HEK293 (cell line): ENCODE results near the gene SPRY4.
A peak's percentile ranks its signal among the peaks of the same experiment; 100 is the strongest.

ENCODE experiments used
- GLIS2 ChIP-seq: fragments of 450-650 bp; formaldehyde crosslinking; IDR thresholded peaks from 2 replicates; pipeline ENCODE4 v1.5.1; 2016; ENCODE audit warnings: missing biosample characterization, missing genetic modification characterization
- KLF9 ChIP-seq: fragments of 450-650 bp; formaldehyde crosslinking; IDR thresholded peaks from 2 replicates; pipeline ENCODE4 v1.5.1; 2016; ENCODE audit warnings: missing biosample characterization, missing genetic modification characterization, low read depth
- SP2 ChIP-seq: fragments of 450-650 bp; formaldehyde crosslinking; IDR thresholded peaks from 2 replicates; pipeline ENCODE4 v1.5.1; 2016; ENCODE audit warnings: missing biosample characterization, missing genetic modification characterization
- SP3 ChIP-seq: fragments of 450-650 bp; formaldehyde crosslinking; IDR thresholded peaks from 2 replicates; pipeline ENCODE4 v1.5.1; 2016; ENCODE audit warnings: missing biosample characterization, missing genetic modification characterization
- YY1 ChIP-seq: fragments of 450-650 bp; formaldehyde crosslinking; IDR thresholded peaks from 2 replicates; pipeline ENCODE4 v1.5.1; 2018; ENCODE audit warnings: missing biosample characterization, missing genetic modification characterization
- ZBTB20 ChIP-seq: fragments of 450-650 bp; formaldehyde crosslinking; IDR thresholded peaks from 2 replicates; pipeline ENCODE4 v1.5.1; 2016; ENCODE audit warnings: missing biosample characterization, missing genetic modification characterization
- ZNF10 ChIP-seq: fragments of 450-650 bp; formaldehyde crosslinking; IDR thresholded peaks from 2 replicates; pipeline ENCODE4 v1.5.1; 2017; ENCODE audit warnings: missing biosample characterization, missing genetic modification characterization
- ZNF155 ChIP-seq: fragments of 450-650 bp; formaldehyde crosslinking; IDR thresholded peaks from 2 replicates; pipeline ENCODE4 v1.5.1; 2016; ENCODE audit warnings: missing biosample characterization, missing genetic modification characterization
- ZNF221 ChIP-seq: fragments of 450-650 bp; formaldehyde crosslinking; IDR thresholded peaks from 2 replicates; pipeline ENCODE4 v1.5.1; 2017; ENCODE audit warnings: missing biosample characterization, missing genetic modification characterization, borderline replicate concordance
- ZNF248 ChIP-seq: fragments of 450-650 bp; formaldehyde crosslinking; IDR thresholded peaks from 2 replicates; pipeline ENCODE4 v1.5.1; 2017; ENCODE audit warnings: missing biosample characterization, missing genetic modification characterization
- ZNF274 ChIP-seq, 2 experiments: fragments of 200-500 bp in 1 of 2; fragments of 450-650 bp in 1 of 2; sonication (Bioruptor generic) in 1 of 2; formaldehyde crosslinking in 1 of 2; IDR thresholded peaks; 2 replicates each; pipeline versions ENCODE4 v1.5.1 to v1.6.1; 2014 to 2016; ENCODE audit warnings: borderline replicate concordance in 1 of 2, inconsistent platforms in 1 of 2, low read length in 1 of 2, missing biosample characterization in 1 of 2, missing genetic modification characterization in 1 of 2
- ZNF423 ChIP-seq: fragments of 450-650 bp; formaldehyde crosslinking; IDR thresholded peaks from 2 replicates; pipeline ENCODE4 v1.5.1; 2016; ENCODE audit warnings: missing biosample characterization, missing genetic modification characterization
- ZNF48 ChIP-seq: fragments of 450-650 bp; formaldehyde crosslinking; IDR thresholded peaks from 2 replicates; pipeline ENCODE4 v1.5.1; 2016; ENCODE audit warnings: missing biosample characterization, missing genetic modification characterization
- ZNF555 ChIP-seq: fragments of 450-650 bp; formaldehyde crosslinking; conservative IDR thresholded peaks from 2 replicates; pipeline ENCODE4 v1.5.1; 2017; ENCODE audit warnings: missing biosample characterization, mild to moderate bottlenecking, missing genetic modification characterization, inconsistent platforms
- ZNF623 ChIP-seq: fragments of 450-650 bp; formaldehyde crosslinking; IDR thresholded peaks from 2 replicates; pipeline ENCODE4 v1.5.1; 2016; ENCODE audit warnings: missing biosample characterization, missing genetic modification characterization
- ZNF677 ChIP-seq: fragments of 450-650 bp; IDR thresholded peaks from 2 replicates; pipeline ENCODE4 v1.5.0; 2018; ENCODE audit warnings: missing biosample characterization, mild to moderate bottlenecking, missing genetic modification characterization, moderate library complexity
- ZNF707 ChIP-seq: fragments of 450-650 bp; formaldehyde crosslinking; IDR thresholded peaks from 2 replicates; pipeline ENCODE4 v1.5.1; 2016; ENCODE audit warnings: missing biosample characterization, missing genetic modification characterization
- ZNF792 ChIP-seq: fragments of 450-650 bp; formaldehyde crosslinking; IDR thresholded peaks from 2 replicates; pipeline ENCODE4 v1.5.1; 2016; ENCODE audit warnings: missing biosample characterization, missing genetic modification characterization
- TF ChIP-seq, protein P1 (sequence below): fragments of 450-650 bp; formaldehyde crosslinking; IDR thresholded peaks from 2 replicates; pipeline ENCODE4 v1.5.1; 2016; ENCODE audit warnings: missing biosample characterization, missing genetic modification characterization, borderline replicate concordance
- TF ChIP-seq, protein P2 (sequence below): fragments of 450-650 bp; formaldehyde crosslinking; IDR thresholded peaks from 2 replicates; pipeline ENCODE4 v1.5.1; 2016; ENCODE audit warnings: missing biosample characterization, missing genetic modification characterization, low read depth
- TF ChIP-seq, protein P3 (sequence below): fragments of 450-650 bp; formaldehyde crosslinking; IDR thresholded peaks from 2 replicates; pipeline ENCODE4 v1.5.1; 2016; ENCODE audit warnings: missing biosample characterization, missing genetic modification characterization
- TF ChIP-seq, protein P4 (sequence below): fragments of 450-650 bp; formaldehyde crosslinking; IDR thresholded peaks from 2 replicates; pipeline ENCODE4 v1.5.1; 2016; ENCODE audit warnings: missing biosample characterization, missing genetic modification characterization
- TF ChIP-seq, protein P5 (sequence below): fragments of 450-650 bp; formaldehyde crosslinking; IDR thresholded peaks from 2 replicates; pipeline ENCODE4 v1.5.1; 2016; ENCODE audit warnings: missing biosample characterization, missing genetic modification characterization

Gene SPRY4

DNA sequence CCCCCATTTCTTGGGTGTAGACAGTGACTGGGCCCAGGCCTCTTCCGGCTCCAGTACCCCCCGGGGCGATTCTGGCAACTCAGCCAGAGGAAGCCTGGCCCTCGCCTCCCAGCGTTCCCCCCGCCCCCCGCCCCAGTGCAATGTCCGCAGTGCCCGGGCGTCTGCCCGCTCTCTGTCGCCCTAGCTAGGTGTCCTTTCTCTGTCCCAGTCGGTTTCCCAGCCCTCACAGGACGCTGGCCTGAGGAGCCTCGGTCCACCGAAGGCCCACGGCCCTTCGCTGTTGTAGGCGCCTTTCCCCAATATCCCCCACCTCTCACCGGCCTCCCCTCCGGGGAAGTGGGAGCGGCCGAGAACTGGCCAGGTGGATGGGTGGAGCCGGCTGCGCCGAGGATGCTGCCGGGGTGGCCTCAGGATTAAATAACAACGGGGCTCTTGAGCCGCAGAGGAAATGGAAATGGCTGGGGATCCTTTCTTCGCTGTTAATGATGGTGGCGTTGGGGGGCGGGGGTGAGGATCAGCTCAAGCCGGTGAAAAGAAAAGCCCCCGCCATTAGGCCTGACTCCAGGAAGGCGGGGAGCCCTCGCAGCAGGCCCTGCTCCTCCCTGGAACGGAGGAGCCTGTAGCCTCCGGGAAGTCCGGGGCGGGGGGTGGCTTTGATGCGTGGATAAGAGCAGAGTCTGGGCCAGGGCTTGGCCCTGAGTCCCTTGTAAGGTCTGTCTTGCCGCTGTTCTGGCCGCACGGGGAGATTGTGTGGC lies 1.1 kb upstream of the SPRY4 start (continued):
- TF ChIP-seq, protein P1, sequence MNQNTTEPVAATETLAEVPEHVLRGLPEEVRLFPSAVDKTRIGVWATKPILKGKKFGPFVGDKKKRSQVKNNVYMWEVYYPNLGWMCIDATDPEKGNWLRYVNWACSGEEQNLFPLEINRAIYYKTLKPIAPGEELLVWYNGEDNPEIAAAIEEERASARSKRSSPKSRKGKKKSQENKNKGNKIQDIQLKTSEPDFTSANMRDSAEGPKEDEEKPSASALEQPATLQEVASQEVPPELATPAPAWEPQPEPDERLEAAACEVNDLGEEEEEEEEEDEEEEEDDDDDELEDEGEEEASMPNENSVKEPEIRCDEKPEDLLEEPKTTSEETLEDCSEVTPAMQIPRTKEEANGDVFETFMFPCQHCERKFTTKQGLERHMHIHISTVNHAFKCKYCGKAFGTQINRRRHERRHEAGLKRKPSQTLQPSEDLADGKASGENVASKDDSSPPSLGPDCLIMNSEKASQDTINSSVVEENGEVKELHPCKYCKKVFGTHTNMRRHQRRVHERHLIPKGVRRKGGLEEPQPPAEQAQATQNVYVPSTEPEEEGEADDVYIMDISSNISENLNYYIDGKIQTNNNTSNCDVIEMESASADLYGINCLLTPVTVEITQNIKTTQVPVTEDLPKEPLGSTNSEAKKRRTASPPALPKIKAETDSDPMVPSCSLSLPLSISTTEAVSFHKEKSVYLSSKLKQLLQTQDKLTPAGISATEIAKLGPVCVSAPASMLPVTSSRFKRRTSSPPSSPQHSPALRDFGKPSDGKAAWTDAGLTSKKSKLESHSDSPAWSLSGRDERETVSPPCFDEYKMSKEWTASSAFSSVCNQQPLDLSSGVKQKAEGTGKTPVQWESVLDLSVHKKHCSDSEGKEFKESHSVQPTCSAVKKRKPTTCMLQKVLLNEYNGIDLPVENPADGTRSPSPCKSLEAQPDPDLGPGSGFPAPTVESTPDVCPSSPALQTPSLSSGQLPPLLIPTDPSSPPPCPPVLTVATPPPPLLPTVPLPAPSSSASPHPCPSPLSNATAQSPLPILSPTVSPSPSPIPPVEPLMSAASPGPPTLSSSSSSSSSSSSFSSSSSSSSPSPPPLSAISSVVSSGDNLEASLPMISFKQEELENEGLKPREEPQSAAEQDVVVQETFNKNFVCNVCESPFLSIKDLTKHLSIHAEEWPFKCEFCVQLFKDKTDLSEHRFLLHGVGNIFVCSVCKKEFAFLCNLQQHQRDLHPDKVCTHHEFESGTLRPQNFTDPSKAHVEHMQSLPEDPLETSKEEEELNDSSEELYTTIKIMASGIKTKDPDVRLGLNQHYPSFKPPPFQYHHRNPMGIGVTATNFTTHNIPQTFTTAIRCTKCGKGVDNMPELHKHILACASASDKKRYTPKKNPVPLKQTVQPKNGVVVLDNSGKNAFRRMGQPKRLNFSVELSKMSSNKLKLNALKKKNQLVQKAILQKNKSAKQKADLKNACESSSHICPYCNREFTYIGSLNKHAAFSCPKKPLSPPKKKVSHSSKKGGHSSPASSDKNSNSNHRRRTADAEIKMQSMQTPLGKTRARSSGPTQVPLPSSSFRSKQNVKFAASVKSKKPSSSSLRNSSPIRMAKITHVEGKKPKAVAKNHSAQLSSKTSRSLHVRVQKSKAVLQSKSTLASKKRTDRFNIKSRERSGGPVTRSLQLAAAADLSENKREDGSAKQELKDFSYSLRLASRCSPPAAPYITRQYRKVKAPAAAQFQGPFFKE (tag by site-specific recombination): no peak
- TF ChIP-seq ZNF677 (tag by site-specific recombination): no peak
- TF ChIP-seq, protein P2, sequence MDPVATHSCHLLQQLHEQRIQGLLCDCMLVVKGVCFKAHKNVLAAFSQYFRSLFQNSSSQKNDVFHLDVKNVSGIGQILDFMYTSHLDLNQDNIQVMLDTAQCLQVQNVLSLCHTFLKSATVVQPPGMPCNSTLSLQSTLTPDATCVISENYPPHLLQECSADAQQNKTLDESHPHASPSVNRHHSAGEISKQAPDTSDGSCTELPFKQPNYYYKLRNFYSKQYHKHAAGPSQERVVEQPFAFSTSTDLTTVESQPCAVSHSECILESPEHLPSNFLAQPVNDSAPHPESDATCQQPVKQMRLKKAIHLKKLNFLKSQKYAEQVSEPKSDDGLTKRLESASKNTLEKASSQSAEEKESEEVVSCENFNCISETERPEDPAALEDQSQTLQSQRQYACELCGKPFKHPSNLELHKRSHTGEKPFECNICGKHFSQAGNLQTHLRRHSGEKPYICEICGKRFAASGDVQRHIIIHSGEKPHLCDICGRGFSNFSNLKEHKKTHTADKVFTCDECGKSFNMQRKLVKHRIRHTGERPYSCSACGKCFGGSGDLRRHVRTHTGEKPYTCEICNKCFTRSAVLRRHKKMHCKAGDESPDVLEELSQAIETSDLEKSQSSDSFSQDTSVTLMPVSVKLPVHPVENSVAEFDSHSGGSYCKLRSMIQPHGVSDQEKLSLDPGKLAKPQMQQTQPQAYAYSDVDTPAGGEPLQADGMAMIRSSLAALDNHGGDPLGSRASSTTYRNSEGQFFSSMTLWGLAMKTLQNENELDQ (tag by site-specific recombination): no peak
- TF ChIP-seq ZNF248: no peak
- TF ChIP-seq, protein P3, sequence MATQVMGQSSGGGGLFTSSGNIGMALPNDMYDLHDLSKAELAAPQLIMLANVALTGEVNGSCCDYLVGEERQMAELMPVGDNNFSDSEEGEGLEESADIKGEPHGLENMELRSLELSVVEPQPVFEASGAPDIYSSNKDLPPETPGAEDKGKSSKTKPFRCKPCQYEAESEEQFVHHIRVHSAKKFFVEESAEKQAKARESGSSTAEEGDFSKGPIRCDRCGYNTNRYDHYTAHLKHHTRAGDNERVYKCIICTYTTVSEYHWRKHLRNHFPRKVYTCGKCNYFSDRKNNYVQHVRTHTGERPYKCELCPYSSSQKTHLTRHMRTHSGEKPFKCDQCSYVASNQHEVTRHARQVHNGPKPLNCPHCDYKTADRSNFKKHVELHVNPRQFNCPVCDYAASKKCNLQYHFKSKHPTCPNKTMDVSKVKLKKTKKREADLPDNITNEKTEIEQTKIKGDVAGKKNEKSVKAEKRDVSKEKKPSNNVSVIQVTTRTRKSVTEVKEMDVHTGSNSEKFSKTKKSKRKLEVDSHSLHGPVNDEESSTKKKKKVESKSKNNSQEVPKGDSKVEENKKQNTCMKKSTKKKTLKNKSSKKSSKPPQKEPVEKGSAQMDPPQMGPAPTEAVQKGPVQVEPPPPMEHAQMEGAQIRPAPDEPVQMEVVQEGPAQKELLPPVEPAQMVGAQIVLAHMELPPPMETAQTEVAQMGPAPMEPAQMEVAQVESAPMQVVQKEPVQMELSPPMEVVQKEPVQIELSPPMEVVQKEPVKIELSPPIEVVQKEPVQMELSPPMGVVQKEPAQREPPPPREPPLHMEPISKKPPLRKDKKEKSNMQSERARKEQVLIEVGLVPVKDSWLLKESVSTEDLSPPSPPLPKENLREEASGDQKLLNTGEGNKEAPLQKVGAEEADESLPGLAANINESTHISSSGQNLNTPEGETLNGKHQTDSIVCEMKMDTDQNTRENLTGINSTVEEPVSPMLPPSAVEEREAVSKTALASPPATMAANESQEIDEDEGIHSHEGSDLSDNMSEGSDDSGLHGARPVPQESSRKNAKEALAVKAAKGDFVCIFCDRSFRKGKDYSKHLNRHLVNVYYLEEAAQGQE (tag by site-specific recombination): no peak
- no peak for TF ChIP-seq ZNF707 (tag by site-specific recombination)
- no peak for TF ChIP-seq ZNF274 (IDR thresholded peaks at IDR 0.05; ENCODE audit: low read length)
- no peak for TF ChIP-seq ZNF274 (tag by site-specific recombination; IDR thresholded peaks at IDR 0.05; ENCODE audit: borderline replicate concordance)
- TF ChIP-seq ZNF423 (tag by site-specific recombination): peak; percentile 59; the same call in 1 of the 2 replicates
- TF ChIP-seq ZNF10 (tag by site-specific recombination): no peak
- TF ChIP-seq SP3: peak; percentile 77
- no peak for TF ChIP-seq ZNF221 (tag by site-specific recombination)
- TF ChIP-seq GLIS2 (tag by site-specific recombination): peak; percentile 78; the same call in 1 of the 2 replicates
- no peak for TF ChIP-seq ZNF155 (tag by site-specific recombination)
- no peak for TF ChIP-seq ZNF792
- TF ChIP-seq, protein P4, sequence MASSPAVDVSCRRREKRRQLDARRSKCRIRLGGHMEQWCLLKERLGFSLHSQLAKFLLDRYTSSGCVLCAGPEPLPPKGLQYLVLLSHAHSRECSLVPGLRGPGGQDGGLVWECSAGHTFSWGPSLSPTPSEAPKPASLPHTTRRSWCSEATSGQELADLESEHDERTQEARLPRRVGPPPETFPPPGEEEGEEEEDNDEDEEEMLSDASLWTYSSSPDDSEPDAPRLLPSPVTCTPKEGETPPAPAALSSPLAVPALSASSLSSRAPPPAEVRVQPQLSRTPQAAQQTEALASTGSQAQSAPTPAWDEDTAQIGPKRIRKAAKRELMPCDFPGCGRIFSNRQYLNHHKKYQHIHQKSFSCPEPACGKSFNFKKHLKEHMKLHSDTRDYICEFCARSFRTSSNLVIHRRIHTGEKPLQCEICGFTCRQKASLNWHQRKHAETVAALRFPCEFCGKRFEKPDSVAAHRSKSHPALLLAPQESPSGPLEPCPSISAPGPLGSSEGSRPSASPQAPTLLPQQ: no peak; the same call in 1 of the 2 replicates
- TF ChIP-seq ZNF555 (tag by site-specific recombination): no peak
- TF ChIP-seq SP2 (tag by site-specific recombination): peak; percentile 43; the same call in 1 of the 2 replicates
- no peak for TF ChIP-seq ZNF48 (tag by site-specific recombination)
- TF ChIP-seq KLF9 (tag by site-specific recombination): peak; percentile 21; the same call in 1 of the 2 replicates
- TF ChIP-seq YY1 (tag by site-specific recombination): 0 out of 2 replicates have a peak, but pooled peaks have one; percentile 44
- no peak for TF ChIP-seq ZNF623
- peak; percentile 79 for TF ChIP-seq ZBTB20 (tag by site-specific recombination)
- TF ChIP-seq, protein P5, sequence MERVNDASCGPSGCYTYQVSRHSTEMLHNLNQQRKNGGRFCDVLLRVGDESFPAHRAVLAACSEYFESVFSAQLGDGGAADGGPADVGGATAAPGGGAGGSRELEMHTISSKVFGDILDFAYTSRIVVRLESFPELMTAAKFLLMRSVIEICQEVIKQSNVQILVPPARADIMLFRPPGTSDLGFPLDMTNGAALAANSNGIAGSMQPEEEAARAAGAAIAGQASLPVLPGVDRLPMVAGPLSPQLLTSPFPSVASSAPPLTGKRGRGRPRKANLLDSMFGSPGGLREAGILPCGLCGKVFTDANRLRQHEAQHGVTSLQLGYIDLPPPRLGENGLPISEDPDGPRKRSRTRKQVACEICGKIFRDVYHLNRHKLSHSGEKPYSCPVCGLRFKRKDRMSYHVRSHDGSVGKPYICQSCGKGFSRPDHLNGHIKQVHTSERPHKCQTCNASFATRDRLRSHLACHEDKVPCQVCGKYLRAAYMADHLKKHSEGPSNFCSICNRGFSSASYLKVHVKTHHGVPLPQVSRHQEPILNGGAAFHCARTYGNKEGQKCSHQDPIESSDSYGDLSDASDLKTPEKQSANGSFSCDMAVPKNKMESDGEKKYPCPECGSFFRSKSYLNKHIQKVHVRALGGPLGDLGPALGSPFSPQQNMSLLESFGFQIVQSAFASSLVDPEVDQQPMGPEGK: 0 out of 2 replicates have a peak, but pooled peaks have one; percentile 16
